Type B pancreatic cell (in vitro differentiated cells): ENCODE data around the gene KCNJ12. TPM values are rescaled to one million over a fixed set of nuclear protein-coding genes. Genes with fewer than 3 reads are reported as not detected.

ENCODE experiments used
- DNase-seq: peaks from one replicate; pipeline ENCODE4 v3.0.0; 2021; ENCODE audit warnings: mixed read lengths; ENCODE audit not compliant: unreplicated experiment; ENCODE audit errors: extremely low spot score
- H3K27ac Mint-ChIP-seq: 2 replicates; pipeline ENCODE4 v1.8.0; 2021; ENCODE audit warnings: mild to moderate bottlenecking, mixed read lengths
- H3K27me3 Mint-ChIP-seq: 2 replicates; pipeline ENCODE4 v1.8.0; 2021; ENCODE audit warnings: mixed read lengths
- H3K36me3 Mint-ChIP-seq: 2 replicates; pipeline ENCODE4 v1.8.0; 2021; ENCODE audit warnings: mixed read lengths
- H3K4me1 Mint-ChIP-seq: one replicate; pipeline ENCODE4 v1.8.0; 2021; ENCODE audit warnings: mixed read lengths; ENCODE audit not compliant: unreplicated experiment
- H3K4me3 Mint-ChIP-seq: 2 replicates; pipeline ENCODE4 v1.8.0; 2021; ENCODE audit warnings: mild to moderate bottlenecking, mixed read lengths
- H3K9me3 Mint-ChIP-seq: 2 replicates; pipeline ENCODE4 v1.8.0; 2021; ENCODE audit warnings: mixed read lengths
- CTCF ChIP-seq: fragments of 200-600 bp; sonication (generic); conservative IDR thresholded peaks from 2 replicates; pipeline ENCODE4 v1.5.0; 2021; ENCODE audit warnings: antibody characterized with exemption, mild to moderate bottlenecking
- total RNA-seq: library from RNA; stranded (reverse); gene quantifications from 2 replicates; pipeline ENCODE4 v1.2.1, GENCODE V29; 2021; ENCODE audit warnings: low replicate concordance

KCNJ12 gene
- total RNA-seq, 1 donor from 2014 or later = 2.2 TPM

- peak overlapping the region; percentile 18 for H3K27ac Mint-ChIP-seq
- TF ChIP-seq CTCF = no peak
- no peaks in the 10 kb centered on the region for H3K36me3 Mint-ChIP-seq
- DNase-seq = no peak
- H3K4me1 Mint-ChIP-seq = peaks cover 14% of the 10 kb centered on the region
- H3K27me3 Mint-ChIP-seq = peaks cover 40% of the 10 kb centered on the region
- H3K4me3 Mint-ChIP-seq = peak overlapping the region; percentile 86
- no peaks in the 10 kb centered on the region for H3K9me3 Mint-ChIP-seq
These were observed 438 bp upstream of the KCNJ12 start for GRCh38 chr17:21375757-21376080.

GRCh38 chr17:21376759-21377690 is 868 bp downstream of the KCNJ12 start:
- Mint-ChIP-seq H3K9me3 (no peaks in the 10 kb centered on the region), H3K4me3 (peak overlapping the region; percentile 80), H3K4me1 (peaks cover 13% of the 10 kb centered on the region), H3K27me3 (peaks cover 43% of the 10 kb centered on the region), H3K27ac (no peak overlapping the region), H3K36me3 (no peaks in the 10 kb centered on the region)
- DNase-seq = no peak
- no peak for TF ChIP-seq CTCF

- no peak overlapping the region for H3K27ac Mint-ChIP-seq
These were observed 1.7 kb downstream of the KCNJ12 start for GRCh38 chr17:21377705-21378396.

GRCh38 chr17:21378553-21378952 is 2.4 kb downstream of the KCNJ12 start:
- H3K27ac Mint-ChIP-seq = no peak overlapping the region
- H3K9me3 Mint-ChIP-seq = no peaks in the 10 kb centered on the region
- H3K4me3 Mint-ChIP-seq = no peak overlapping the region
- TF ChIP-seq CTCF = no peak
- H3K4me1 Mint-ChIP-seq = peaks cover 6% of the 10 kb centered on the region
- H3K27me3 Mint-ChIP-seq = peaks cover 38% of the 10 kb centered on the region
- no peaks in the 10 kb centered on the region for H3K36me3 Mint-ChIP-seq
- no peak for DNase-seq

More at GRCh38 chr17:21377705-21378396, 1.7 kb downstream of the KCNJ12 start:
- peak; percentile 50 for TF ChIP-seq CTCF
- no peak for DNase-seq
- no peaks in the 10 kb centered on the region for H3K9me3 Mint-ChIP-seq
- H3K36me3 Mint-ChIP-seq = no peaks in the 10 kb centered on the region
- peaks cover 44% of the 10 kb centered on the region for H3K27me3 Mint-ChIP-seq
- peak overlapping the region; percentile 80 for H3K4me3 Mint-ChIP-seq
- peaks cover 7% of the 10 kb centered on the region for H3K4me1 Mint-ChIP-seq

GRCh38 chr17:21379080-21379711 is 3.0 kb downstream of the KCNJ12 start:
- TF ChIP-seq CTCF = no peak

More at GRCh38 chr17:21379080-21379711, 3.0 kb downstream of the KCNJ12 start:
- Mint-ChIP-seq H3K27me3 (peaks cover 38% of the 10 kb centered on the region), H3K36me3 (no peaks in the 10 kb centered on the region), H3K27ac (no peak overlapping the region), H3K4me3 (no peak overlapping the region), H3K4me1 (peaks cover 6% of the 10 kb centered on the region), H3K9me3 (no peaks in the 10 kb centered on the region)
- DNase-seq = no peak
